GM19372 (cell line): ENCODE results near the gene WASF3.

Source experiments
- ATAC-seq: cut with Tn5 transposase; IDR thresholded peaks from one replicate; pipeline ENCODE4 v1.9.1; 2021; ENCODE audit warnings: mild to moderate bottlenecking, low read depth, moderate library complexity; ENCODE audit not compliant: unreplicated experiment

WASF3 gene

GRCh38 chr13:26585136-26585535 is 27.7 kb downstream of the WASF3 start:
- ATAC-seq, result no peak

DNA sequence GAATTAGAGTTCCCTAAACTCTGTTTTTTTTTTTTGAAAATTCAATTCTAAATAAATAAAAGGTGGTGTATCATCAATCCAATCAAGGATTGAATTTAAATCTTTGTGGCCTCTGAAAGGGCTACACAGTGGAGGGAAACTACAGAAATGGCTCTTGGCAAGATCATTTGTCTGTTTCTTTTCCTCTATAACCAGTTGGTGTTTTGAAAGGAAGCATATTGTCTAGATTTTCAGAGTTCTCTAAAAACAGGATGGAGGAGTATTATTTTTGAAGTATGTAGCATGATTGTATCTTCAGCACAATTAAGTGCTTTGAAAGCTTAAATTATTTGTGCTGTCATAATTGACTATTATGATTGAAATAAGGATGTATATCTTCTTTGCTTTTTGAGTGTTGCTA is 29.8 kb downstream of the WASF3 start:
- no peak for ATAC-seq

GRCh38 chr13:26589226-26589625 is 31.7 kb downstream of the WASF3 start:
- ATAC-seq, result no peak

- no peak for ATAC-seq
Measured at GRCh38 chr13:26589754-26590153, 32.3 kb downstream of the WASF3 start.

GRCh38 chr13:26590379-26590778 is 32.9 kb downstream of the WASF3 start:
- ATAC-seq, result no peak

DNA sequence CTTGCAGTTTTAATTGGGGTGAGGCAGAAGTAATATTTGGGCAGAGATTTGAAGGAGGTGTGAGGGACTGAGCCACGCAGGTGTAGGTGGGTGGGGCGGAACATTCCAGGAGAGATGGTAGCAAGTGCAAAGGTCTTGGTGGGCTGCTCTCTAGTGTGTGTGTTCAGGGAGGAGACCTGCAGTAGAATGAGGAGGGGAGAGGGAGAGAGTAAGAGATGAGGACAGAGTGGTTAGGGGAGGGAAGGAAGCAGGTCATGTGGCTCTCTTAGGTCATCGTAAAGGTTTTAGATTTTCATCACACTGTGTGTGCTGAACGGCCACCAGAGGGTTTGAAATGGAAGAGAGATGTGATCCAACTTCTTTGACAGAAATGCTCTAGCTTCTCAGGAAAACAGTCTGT is 33.5 kb downstream of the WASF3 start:
- ATAC-seq, result no peak

GRCh38 chr13:26591672-26592071 is 34.2 kb downstream of the WASF3 start:
- no peak for ATAC-seq

GRCh38 chr13:26593661-26594060 is 36.2 kb downstream of the WASF3 start:
- no peak for ATAC-seq

- no peak for ATAC-seq
Measured at GRCh38 chr13:26594363-26594762, 36.9 kb downstream of the WASF3 start.

DNA sequence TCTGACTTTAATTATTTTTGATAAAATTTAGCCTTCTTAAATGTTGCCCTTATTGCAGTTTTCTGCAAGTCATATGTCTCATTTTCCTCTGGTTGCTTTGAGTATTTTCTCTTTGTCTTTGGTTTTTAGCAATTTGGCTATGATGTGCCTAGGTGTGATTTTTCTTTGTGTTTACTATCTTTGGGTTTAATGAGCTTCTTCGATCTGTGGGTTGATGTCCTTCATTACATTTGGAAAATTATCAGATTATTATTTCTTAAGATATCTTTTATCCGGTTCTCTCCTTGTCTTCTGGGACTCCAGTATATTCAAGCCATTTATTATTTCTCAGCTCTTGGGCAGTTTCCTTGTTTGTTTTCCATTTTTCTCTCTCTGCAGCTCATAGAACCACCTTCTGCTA is 39.0 kb downstream of the WASF3 start:
- no peak for ATAC-seq

- ATAC-seq, result no peak
Measured at GRCh38 chr13:26599403-26599802, 41.9 kb downstream of the WASF3 start.

DNA sequence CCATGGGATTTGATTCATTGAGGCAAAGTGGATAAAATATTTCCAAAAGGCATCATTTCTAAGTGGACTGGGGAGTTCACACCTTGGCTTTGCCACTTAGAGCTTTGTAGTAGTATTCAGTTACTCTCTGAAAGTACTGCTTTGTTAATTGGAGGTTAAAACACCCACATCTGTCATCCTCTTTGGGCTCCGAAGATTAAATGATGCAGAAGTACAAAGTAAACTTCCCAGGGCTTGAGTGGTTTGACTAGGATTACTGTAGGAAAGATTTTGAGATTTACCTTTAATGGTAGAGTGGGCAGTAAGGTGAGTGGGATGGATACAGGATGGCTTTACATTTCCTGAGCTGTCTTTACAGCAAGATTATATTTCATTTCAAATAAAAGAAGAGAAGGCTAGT is 42.4 kb downstream of the WASF3 start:
- no peak for ATAC-seq

- ATAC-seq, result no peak
Measured at GRCh38 chr13:26600343-26600742, 42.9 kb downstream of the WASF3 start.

DNA sequence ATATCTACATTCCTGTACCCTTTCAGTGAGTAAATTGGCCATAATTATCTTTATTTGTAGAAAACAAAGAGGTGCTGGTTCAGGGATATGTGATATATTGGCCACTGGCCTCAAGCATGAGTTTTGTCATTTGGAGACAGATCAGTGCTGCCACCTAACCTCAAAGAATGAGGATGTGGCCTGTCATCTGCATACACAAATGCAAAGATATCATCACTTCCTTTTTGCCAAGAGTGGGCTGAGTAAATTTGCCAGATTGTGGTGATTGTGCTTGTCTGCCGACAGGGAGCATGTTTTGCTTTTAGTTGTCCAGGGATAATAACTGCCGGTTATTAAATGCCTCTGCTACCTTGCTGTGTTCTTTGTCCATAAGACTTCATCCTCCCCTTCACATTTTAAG is 44.2 kb downstream of the WASF3 start:
- peak; percentile 83 for ATAC-seq

GRCh38 chr13:26602783-26603182 is 45.3 kb downstream of the WASF3 start:
- no peak for ATAC-seq

DNA sequence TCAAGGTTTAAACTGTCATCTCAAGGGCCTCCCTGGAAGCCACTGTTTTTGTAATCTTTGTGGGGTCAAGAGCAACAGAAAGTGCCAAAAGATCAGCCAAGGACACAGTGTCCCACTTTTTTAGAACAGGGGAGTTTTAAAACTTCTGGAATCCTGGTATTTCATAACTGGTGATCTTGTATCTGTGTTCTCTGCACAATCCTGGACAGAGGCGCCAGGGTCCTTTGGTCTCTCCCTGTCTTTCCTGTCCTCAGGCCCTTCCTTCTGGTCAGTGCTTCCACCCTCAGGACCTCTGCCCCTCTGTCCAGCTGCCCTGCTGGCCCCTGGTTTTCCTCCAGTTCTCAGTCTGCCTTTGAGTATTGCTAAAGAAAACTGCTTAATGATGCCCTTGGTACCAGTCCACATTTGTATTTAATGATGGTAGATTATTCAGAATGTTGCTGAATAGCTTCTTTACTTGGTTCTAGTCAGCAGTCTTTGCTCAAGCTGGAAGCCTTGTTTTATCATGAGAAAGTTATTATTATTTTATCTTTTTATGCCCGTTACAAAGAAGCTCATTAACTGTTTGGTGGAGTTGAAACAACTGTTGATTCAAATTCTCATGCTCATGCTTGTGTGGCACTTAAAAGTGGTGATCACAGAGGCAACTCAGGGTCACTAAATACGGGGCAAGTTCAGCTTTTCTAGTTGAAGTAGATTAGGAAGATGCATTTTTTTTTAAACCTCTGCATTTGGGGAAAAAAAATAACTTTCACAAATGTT is 47.5 kb downstream of the WASF3 start:
- ATAC-seq, result no peak

GRCh38 chr13:26605845-26606244 is 48.4 kb downstream of the WASF3 start:
- ATAC-seq, result no peak

DNA sequence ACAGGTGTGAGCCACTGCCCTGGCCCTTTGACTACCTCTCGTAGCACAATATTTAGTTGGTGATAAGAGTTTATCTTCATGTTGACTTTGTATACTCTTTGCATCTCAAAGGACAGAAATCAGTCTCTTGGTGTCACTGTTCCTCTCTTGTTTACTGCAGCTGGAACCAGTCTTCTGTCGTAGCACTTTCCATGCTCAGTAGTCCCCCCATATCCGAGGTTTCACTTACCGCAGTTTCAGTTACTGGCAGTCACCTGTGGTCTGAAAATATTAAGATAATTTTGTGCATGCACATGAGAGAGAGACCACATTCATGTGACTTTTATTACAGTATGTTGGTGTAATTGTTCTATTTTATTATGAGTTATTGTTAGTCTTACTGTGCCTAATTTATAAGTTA is 49.1 kb downstream of the WASF3 start:
- ATAC-seq, result no peak

- no peak for ATAC-seq
Measured at GRCh38 chr13:26614721-26615120, 57.2 kb downstream of the WASF3 start.

DNA sequence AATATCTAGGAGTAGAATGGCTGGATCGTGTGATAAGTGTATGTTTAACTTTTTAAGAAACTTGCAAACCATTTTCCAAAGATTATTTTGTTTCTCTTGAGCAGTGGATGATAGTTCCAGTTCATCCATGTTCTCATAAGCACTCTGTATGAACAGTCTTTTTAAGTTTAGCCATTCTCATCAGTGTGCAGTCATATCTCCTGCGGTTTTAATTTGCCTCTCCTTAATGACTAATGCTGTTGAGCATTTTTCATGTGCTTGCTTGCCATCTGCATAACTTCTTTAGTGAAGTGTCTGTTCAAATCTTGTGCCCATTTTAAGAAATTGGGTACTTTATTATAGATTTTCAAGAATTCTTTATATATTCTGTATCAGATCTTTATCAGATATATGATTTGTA is 58.6 kb downstream of the WASF3 start:
- ATAC-seq, result no peak

GRCh38 chr13:26618726-26619125 is 61.2 kb downstream of the WASF3 start:
- no peak for ATAC-seq

GRCh38 chr13:26619358-26619757 is 61.9 kb downstream of the WASF3 start:
- ATAC-seq, result no peak
